Stimulated activated CD4-positive, alpha-beta T cell treated with anti-CD3 and anti-CD28 coated beads, Interleukin-12 subunit alpha, Interleukin-12 subunit beta, amount 100 ng/mL, for 48 hours (primary cell): ENCODE data around the gene RRP15.
A peak's percentile ranks its signal among the peaks of the same experiment; 100 is the strongest.

Experiments
- DNase-seq, 3 donors: peaks; one replicate each; pipeline ENCODE4 v3.0.0-alpha.2; 2020; ENCODE audit warnings: low read depth in 2 of 3, low spot score in 1 of 3

Gene RRP15, protein sequence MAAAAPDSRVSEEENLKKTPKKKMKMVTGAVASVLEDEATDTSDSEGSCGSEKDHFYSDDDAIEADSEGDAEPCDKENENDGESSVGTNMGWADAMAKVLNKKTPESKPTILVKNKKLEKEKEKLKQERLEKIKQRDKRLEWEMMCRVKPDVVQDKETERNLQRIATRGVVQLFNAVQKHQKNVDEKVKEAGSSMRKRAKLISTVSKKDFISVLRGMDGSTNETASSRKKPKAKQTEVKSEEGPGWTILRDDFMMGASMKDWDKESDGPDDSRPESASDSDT

DNA sequence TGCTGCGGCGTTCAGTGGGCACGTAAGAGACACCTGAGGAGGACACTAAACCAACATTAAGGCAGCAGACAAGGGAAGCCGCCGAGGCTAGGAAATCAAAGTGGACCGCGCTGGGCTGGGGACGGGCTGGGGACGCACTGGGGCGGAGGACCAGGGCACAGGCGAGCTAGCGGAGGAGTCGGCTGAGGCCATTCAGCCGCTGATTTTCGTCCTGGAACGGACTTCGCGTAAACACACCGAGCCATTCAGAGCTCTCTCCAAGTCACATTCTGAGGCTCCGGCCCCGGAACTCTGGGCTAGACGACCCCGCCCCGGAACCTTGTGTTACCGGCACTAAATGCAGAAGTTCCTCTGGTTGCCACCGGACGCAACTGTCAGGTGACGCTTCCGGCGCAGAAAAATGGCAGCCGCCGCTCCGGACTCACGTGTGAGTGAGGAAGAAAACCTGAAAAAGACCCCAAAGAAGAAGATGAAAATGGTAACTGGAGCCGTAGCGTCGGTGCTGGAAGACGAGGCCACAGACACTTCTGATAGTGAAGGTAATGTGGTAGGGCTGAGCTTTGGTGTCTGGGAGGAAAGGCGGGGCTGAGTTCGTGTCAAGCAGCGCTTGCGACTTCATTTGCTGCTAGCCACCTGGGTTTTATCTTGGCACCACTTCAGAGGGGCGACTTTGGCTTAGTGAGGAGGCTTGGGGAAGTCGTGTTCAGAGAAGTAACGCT is at the start of gene RRP15:
TSS of gene RRP15 (plus strand) at position 377 of the 719 bp plus-strand sequence. CDS start at position 401, 24 bp downstream.
- peak; percentile 79 to 87 (median 80) for DNase-seq

DNA sequence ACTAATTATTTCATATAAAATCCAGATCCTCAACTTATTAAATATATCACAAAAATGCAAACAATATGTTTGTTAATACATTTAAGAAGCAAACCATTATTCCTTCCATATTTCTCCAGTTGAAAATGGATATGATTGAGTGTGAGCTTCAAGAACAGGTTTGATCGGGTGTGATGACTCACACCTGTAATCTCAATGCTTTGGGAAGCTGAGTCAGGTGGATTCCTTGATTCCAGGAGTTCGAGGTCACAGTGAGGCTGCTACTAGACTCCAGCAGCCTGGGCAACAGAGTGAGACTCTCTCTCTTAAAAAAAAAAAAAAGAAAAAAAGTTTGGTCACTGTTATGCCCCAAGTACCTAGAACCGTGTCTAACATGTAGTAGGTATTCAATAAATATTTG is 42.9 kb upstream of the RRP15 start:
- DNase-seq: no peak

DNA sequence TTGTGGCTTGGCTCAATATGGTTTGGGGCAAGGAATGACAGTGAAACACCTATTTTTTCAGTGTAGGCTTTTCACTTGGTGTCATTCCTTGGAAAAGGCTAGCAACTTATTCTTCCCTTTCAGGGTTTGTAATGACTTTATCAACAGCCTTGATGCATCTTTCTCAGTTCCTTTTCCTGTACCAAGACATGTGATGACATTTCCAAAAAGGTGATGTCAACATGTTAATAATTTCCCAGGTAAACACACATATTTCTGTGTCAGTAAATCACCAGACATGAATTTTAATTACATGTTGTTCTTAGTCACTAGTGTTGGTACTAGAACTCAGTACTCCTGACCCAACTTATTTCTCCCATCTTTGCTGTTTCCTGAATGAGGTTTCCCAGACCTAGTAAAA is 37.8 kb upstream of the RRP15 start:
- DNase-seq: no peak

DNA sequence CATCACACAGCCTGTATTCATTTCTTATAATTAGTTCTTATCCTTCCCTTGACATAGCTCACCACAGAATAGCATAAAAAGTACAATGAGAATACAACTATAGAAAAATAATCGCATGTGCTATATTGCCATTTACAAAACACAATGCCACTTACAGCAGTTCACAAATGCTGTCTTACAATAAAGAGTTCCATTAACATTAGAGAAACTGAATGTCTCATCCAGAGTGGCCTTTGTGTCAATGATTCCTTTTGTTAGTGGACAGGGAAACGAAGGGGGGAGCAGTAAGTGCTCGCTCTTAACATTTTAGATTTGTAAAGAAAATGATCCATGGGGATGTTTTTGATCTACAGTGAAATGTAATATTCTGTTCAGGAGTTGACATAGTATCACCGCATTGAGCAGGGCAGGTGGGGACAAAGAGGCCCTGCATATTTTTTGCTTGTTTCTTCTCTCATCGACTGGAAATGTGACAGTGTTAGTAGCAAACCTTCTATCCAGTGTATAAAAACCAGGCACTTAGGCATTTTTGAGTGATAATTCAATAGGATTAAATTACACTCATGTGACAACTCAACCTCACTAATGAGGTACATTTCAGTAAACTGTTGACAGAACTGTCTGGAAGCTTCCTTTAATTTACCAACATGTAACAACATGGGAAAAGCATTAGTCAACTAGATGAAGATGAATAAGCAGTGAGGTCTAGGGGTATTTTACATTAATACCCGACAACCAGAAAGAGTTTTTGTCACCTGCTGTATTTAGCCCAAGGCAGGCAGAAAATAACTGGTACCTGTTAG is 35.6 kb upstream of the RRP15 start:
- no peak for DNase-seq

DNA sequence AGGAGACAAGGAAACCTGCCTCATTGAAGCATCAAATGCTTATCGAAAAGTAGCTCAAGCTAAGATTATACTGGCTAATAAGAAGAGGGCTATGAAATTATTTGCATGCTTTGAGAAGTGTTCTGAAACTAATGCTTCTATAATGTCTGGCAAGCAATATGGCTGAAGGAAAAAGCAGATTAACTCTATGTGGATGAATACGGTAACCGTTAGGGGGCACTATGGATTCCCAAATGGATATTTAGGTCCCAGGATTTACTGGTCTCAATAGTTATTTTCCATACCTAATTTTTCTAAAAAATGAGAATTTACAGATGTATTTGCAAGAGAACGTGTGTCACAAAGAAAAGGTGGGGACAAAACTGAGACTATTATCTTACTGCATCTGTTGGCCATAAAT is 34.6 kb upstream of the RRP15 start:
- DNase-seq: no peak

DNA sequence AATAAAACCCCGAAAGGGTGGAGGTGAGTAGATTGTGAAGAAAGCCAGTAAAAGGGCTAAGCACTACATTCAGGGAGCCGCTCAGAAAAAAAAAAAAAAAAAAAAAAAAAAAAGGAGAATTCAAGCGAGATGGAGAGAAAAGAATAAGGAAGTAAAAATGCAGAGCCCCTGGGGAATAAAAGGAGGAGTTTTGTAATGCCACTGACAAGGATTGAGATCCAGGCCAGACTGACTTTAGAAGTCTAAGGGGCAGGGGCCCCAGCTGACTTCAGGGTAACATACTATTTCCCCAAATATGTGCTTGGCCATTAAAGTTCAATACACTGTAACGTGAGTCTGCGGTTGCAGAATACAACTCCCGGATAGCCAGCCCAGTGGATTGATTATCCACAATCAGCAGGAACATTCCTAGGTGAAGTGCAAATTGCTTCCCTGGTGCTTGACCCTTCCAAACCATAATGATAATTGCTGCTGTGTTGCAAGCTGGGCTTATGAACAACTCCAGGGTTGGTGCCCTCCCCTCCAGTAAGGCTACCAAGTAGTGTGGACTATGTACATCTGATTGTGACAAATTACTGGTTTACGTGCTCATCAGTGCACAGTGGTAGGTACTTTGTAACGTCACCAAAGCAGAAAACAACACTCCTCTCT is 30.7 kb upstream of the RRP15 start:
- DNase-seq: no peak

DNA sequence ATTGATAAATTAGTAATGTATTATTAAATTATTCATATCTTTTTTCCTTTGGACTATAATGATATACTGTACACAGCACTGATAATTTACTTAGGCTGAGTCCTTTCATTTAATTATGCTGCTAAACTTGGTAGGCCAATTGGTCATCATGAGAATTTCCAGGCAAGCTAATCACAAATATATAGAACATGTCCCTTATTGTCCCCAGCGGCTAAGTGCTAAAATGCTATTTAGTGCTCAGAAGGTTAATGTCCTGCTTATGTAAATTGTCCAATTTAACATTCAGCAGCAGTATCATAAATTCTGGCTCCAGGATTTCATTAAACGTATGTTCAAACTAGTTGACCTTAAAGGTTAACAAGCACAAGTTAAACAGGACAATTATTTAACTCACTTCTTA is 30.0 kb upstream of the RRP15 start:
- no peak for DNase-seq

DNA sequence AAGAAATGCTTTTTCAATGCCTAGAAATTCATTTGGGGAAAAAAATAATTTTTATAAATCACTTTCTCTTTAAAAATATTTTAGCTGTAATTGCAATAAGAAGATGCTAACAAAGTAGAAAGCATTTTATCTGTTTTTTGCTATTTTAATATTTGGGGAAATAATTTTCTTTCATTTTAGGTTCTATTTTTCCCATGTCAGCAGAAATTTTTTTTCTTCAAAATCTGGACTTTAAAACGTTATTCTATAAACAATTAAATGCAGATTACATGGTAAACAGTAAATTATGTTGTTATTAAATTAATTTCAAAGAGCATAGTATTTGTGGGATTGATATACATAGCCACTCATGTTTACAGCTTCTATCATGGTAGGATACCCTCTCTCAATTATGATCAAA is 27.7 kb upstream of the RRP15 start:
- DNase-seq: no peak

DNA sequence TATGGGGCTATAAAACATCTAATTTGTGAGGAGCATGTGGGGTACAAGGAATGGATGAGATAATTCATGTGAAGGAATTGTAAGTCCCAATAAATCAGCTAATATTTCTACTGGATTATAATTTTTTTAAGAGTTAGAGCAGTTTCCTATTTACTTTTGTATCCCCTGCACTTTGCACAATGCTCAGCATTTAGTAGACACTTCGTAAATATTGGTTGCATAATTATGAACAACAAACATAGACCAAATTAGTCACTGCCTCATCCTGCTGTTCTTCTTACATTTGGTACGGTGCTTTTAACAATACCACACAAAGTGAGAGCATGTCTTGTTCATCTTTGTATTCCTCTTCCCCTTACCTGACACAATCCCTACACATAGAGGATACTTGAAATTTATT is 27.1 kb upstream of the RRP15 start:
- no peak for DNase-seq

DNA sequence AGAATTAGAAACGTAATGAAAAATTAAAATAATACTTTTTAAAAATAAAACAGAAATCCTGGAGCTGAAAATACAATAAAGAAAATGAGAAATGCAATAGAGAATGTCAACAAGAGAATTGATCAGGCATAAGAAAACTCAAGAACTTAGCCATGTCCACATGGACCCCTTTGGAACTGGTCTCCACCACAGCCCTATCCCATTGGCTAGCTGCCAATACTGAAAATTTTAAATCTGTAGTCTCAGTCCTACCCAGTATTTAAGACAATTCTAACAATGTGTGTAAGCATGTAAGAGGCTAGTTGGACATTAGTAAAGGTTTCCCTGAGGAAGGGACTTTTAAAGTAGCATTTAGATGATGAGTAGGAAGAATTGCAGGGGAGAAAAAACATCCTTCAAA is 25.8 kb upstream of the RRP15 start:
- no peak for DNase-seq

DNA sequence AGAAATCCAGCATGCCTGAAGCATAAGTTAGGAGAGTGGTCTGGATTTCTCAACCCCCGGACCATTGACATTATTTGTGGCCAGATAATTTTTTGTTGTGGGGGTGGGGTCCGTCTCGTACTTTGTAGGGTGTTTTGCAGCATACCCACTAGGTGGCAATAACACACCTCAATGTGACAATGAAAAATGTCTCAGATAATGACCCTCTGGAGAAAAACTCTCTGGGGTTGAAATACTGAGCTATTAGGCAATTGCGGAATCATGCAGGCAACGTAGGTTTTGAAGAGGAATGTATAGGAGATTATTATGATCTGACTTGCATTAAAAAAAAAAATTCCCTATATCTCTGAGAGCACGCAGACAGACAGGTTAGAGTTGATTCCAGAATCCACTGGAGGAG is 25.3 kb upstream of the RRP15 start:
- no peak for DNase-seq

DNA sequence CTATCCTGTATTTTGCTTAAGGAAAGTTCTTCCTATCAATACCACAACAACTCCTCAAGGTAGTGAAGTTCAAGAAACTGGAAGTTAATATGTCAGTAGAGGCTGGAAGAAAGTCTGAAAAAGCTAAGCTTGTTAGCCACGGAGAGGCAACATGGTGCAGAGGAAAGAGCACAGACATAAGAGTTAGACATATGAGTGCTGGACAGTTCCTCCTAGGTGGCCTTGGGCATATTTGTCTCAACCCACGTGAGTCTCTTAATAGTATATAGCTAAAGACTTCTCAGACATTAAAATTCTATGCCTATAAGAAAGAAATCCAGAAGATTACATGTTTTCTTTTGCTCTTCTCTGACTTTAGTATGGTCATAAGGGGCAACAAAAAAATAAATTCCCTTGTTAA is 22.8 kb upstream of the RRP15 start:
- DNase-seq: no peak

DNA sequence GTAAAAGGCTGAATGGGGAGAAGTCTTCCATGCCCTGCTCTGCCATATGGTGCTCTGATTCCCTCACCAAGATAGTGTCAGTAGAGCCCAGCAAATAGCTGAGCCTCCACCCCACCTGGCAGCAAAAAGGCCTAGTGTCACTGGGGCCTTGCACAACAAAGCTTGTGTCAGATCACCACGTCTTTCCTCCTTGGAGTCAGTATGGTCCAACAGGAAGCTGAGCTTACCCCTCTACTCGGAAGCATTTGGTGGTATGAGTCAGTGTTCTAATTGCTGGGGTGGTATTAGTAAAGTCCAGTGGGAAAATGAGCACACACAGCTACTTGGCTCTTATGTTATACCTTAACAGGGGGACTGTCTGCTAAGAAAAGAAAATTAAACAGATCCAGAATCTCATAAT is 18.7 kb upstream of the RRP15 start:
- no peak for DNase-seq

DNA sequence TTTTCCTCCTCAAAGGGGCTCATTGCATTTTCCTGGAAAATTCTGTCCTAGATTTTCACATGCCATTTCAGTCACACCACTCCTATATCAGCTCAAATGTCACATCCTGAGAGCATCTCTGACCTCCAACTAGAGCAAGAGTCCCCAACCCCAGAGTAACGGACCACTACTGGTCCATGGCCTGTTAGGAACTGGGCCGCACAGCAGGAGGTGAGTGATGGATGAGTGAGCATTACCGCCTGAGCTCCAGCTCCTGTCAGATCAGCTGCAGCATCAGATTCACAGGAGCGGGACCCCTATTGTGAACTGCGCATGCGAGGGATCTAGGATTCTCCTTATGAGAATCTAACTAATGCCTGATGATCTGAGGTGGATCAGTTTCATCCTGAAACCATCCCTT is 12.7 kb upstream of the RRP15 start:
- no peak for DNase-seq

DNA sequence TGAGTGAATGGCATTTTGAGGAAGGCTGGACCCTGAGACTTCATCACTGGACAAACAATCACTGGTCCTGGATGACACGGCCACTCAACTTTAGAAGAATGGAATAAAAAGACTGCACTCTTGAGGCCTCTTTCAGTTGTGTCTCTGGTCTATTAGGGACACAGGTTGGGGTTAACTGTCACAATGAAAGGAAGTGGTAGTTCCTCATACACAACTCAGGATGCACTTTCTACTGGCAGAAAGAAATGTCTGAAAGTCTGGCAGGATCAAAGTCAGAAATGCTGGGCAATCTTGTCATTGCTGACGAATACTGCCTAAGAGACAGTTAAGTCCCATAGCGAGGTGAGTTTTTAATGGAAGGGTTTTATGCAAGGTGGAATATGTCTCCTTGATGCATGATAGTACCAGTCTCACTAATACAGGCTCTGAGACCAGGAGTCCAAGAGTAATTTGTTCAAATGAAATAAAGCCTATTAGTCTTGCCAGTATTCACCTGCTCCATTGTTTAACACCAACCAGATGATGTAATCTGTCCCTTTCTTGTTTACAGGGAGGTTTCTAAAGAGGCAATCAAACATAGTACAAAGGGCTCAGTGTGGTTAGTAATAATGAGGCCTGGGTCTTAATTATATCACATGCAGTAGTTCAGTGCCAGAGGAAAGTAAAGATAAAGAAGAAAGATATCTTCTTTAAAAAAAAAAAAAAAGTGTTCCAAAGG is 11.2 kb upstream of the RRP15 start:
- DNase-seq: no peak

DNA sequence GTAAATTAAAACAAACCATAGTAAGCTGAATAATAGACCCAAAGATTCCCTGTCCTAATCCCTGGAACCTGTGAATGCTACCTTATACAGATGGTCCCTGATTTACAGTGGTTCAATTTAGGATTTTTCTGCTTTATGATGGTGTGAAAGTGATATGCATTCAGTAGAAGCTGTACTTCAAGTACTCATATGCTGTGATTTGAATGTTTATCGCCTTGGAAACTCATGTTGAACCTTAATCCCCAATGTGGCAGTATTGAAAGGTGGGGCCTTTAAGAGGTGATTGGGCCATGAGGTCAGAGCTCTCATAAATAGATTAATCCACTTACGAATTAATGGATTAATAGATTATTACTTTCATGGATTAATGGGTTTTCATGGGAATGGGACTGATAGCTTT is 10.6 kb upstream of the RRP15 start:
- no peak for DNase-seq

DNA sequence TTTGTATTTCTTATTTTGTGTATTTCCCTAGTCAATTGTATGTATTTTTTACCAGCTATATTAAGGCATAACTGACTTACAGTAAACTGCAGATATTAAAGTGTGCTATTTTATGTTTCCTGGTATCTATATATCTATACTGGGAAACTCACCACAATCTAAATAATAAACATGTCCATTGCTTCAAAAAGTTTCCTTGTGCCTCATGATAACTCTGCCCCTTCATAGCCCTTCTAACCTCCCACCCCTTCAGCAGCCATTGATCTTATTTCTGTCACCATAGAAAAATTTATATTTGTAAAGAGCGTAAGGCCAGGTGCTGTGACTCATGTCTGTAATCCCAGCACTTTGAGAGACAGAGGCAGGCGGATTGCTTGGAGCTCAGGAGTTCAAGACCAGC is 9.3 kb upstream of the RRP15 start:
- no peak for DNase-seq

DNA sequence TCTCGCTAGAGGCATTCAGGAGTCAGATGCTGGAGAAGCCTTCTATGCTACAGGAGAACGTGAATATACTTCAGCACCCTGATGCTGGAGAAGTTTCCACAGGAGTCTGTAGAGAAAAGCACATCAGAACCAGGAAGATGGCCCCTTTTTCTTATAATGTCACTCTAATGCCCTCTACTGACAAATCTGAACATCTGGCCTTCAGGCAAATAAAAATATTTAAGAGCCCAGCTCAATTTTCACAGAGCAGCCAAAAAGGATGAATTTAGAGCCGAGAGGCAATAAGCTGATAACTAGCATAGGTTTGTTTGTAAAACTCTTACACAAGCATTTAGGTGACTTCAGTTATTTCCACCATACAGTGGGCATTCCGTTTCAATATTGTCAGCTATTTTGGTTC is 3.8 kb upstream of the RRP15 start:
- DNase-seq: no peak

DNA sequence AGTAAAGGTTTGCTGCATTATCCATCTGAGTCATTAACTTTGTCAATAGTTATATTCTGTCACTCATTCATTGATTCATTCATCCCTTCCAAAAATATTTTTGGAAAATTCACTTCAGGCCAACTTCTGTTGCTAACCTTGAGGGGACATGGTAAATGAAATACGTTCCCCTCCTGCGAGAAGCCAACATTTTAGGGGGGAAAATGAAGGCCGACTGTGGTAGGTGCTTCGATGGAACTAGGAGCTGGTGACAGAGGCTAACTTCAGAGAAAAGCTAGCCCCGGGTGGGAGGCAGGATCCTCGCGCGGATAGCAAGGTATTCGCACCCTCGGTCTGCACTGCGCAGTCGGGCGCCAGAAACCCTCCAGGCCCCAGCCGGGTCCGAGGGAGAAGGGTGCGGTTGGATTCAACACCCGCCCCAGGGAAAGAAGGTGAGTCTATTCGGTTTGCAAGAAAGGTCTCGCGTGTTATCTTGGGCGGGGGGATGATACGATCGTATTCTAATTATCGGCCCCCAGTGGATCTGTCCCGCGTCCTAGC is 646 bp upstream of the RRP15 start:
- peak in 1 of 3 donors; percentile 8 for DNase-seq

DNA sequence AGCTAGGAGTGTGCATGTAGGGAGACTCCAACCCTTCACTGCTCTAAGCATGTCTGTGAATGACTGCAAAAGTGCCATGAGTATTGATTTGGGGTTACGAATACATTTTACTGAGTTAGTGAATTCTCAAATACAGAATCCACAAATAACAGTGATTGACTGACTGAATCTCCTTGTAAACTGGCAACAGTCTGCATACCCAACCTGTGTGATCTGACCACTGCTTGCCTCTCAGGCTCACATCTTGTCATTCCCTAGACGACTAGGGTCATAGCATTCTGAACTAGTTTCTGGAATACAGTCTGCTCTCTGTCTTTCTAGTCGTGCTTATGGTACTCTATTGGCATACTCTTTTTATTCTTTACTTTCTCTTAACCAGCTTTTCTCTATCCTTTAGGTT is 7.4 kb downstream of the RRP15 start:
- DNase-seq: no peak

DNA sequence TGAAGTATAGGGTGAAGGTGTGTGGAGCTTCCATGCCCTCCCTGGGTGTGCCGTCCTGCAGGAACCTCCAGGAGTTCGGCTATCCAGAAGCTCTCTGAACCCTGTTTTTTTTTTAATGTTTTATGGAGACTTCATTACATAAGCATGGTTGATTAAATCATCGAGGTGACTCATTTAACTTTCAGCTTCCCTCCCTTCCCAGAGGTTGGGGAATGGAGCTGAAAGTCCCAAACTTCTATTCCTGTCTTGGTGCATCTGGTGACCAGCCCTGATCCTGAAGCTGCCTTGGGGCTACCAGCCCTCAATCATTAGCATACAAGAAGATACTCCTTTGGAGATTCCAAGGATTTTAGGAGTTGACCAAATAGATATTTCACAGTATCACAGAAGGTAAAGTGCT is 9.5 kb downstream of the RRP15 start:
- no peak for DNase-seq
